SH-SY5Y (cell line): Measurements from ENCODE around the gene KMT2E.
A peak's percentile ranks its signal among the peaks of the same experiment; 100 is the strongest.

ENCODE experiments used
- GATA2 ChIP-seq: IDR thresholded peaks from 2 replicates; pipeline ENCODE4 v1.6.1; 2011; ENCODE audit warnings: mild to moderate bottlenecking, low read depth, low read length
- GATA3 ChIP-seq: IDR thresholded peaks from 2 replicates; pipeline ENCODE4 v1.6.1; 2011; ENCODE audit warnings: low read depth, mild to moderate bottlenecking, low read length, moderate library complexity

- TF ChIP-seq GATA2 (no peak), GATA3 (peak; percentile 34; the same call in 1 of the 2 replicates)
Observed at GRCh38 chr7:105055621-105056020, 41.6 kb downstream of the KMT2E start.
